ENCODE measurements around the gene EIPR1.

DNA sequence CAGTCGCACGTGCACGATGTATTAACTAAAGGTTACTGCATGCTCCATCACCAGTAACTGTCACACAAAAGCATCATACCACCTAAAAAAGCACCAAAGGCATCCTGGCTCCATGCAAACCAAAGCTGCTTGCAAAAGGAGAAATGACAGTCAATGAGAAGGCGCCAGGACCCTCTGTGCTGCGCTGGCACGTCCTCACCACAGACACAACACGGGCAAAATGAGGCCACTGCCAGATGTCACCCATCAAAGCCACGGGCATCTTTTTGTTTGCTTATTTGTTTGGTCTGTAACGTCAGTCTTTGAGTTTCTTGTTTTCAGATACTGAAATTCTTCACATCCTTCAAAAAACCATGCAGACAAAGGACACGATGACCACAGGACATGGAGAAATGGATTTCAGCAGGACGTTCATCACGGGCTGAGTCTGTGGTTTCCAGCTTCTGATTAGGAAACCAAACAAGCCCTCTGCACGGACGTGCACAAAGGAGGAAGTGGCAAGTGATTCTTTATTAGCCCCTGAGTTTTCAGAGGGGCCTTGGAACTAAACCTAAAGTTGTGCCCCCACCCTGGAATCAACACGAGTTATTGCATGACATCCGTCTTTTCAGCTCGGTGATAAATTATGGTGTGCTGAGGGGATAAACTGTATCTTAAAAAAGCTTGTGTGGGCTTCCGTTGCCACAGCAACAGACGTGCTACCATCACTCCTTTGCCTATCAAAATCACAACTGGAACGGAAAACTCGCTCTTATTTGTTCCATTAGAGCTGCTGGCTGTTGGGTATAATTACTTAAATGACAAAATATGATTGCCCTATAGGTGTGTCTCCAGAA is 181.8 kb downstream of the EIPR1 start:
- TF ChIP-seq, protein P1, sequence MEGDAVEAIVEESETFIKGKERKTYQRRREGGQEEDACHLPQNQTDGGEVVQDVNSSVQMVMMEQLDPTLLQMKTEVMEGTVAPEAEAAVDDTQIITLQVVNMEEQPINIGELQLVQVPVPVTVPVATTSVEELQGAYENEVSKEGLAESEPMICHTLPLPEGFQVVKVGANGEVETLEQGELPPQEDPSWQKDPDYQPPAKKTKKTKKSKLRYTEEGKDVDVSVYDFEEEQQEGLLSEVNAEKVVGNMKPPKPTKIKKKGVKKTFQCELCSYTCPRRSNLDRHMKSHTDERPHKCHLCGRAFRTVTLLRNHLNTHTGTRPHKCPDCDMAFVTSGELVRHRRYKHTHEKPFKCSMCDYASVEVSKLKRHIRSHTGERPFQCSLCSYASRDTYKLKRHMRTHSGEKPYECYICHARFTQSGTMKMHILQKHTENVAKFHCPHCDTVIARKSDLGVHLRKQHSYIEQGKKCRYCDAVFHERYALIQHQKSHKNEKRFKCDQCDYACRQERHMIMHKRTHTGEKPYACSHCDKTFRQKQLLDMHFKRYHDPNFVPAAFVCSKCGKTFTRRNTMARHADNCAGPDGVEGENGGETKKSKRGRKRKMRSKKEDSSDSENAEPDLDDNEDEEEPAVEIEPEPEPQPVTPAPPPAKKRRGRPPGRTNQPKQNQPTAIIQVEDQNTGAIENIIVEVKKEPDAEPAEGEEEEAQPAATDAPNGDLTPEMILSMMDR (IDR thresholded peaks at IDR 0.05) = no peak
- TF ChIP-seq JUNB (IDR thresholded peaks at IDR 0.05) = no peak
- TF ChIP-seq PHF8 (IDR thresholded peaks at IDR 0.05; ENCODE audit: borderline replicate concordance, low read depth) = no peak
- no peak for TF ChIP-seq SREBF2 (IDR thresholded peaks at IDR 0.05)
- TF ChIP-seq MYC (IDR thresholded peaks at IDR 0.05; ENCODE audit: borderline replicate concordance, low read length) = no peak
- no peak for TF ChIP-seq POLR2A (IDR thresholded peaks at IDR 0.05; ENCODE audit: low read length)
- TF ChIP-seq, protein P2, sequence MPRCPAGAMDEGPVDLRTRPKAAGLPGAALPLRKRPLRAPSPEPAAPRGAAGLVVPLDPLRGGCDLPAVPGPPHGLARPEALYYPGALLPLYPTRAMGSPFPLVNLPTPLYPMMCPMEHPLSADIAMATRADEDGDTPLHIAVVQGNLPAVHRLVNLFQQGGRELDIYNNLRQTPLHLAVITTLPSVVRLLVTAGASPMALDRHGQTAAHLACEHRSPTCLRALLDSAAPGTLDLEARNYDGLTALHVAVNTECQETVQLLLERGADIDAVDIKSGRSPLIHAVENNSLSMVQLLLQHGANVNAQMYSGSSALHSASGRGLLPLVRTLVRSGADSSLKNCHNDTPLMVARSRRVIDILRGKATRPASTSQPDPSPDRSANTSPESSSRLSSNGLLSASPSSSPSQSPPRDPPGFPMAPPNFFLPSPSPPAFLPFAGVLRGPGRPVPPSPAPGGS (IDR thresholded peaks at IDR 0.05) = no peak
